ENCODE measurements around the gene TCOF1. TPM values are rescaled to one million over a fixed set of nuclear protein-coding genes. Genes with fewer than 3 reads are reported as not detected.
A peak's percentile ranks its signal among the peaks of the same experiment; 100 is the strongest.

TCOF1 gene
- total and polyA plus RNA-seq, 8 donors, result 8.7 to 19.9 (median 13.7) TPM

GRCh38 chr5:150372639-150373038 lies 15.1 kb downstream of the TCOF1 start:
- Histone ChIP-seq H3K9me3 (no peaks in the 10 kb centered on the region), H3K4me3 (no peak overlapping the region), H3K36me3 (peaks cover 0 to 92% (median 23%) of the 10 kb centered on the region in 3 donors), H3K27me3 (no peaks in the 10 kb centered on the region), H3K4me1 (no peaks in the 10 kb centered on the region), H3K27ac (no peak overlapping the region)
- no peak for ATAC-seq
- 89 to 91% methylated on average over 6 of the region's 6 CpGs for WGBS, 2 donors
- no peak for FAIRE-seq
- TF ChIP-seq CTCF (IDR thresholded peaks at IDR 0.05), result no peak
- DNase-seq, result no peak
- intact Hi-C loops (cut with DNase I), result no loop called here

GRCh38 chr5:150374651-150375050 lies 17.2 kb downstream of the TCOF1 start:
- ATAC-seq (no peak), FAIRE-seq (no peak), DNase-seq (no peak)
- no peak overlapping the region for H3K27ac ChIP-seq
- no peaks in the 10 kb centered on the region for H3K4me1 ChIP-seq
- H3K27me3 ChIP-seq, result no peaks in the 10 kb centered on the region
- H3K4me3 ChIP-seq, result no peak overlapping the region
- H3K36me3 ChIP-seq, result peaks cover 0 to 94% (median 26%) of the 10 kb centered on the region in 3 donors
- 93 to 97% methylated on average over 9 to 11 of the region's 11 CpGs for WGBS, 2 donors
- no peak for TF ChIP-seq CTCF (IDR thresholded peaks at IDR 0.05)
- no peaks in the 10 kb centered on the region for H3K9me3 ChIP-seq
- intact Hi-C loops (cut with DNase I), result no loop called here

- H3K36me3 ChIP-seq, result peaks cover 0 to 98% (median 27%) of the 10 kb centered on the region in 3 donors
- no peaks in the 10 kb centered on the region for H3K27me3 ChIP-seq
- no peak overlapping the region for H3K4me3 ChIP-seq
- H3K27ac ChIP-seq, result no peak overlapping the region
- intact Hi-C loops (cut with DNase I), result no loop called here
- no peaks in the 10 kb centered on the region for H3K9me3 ChIP-seq
- H3K4me1 ChIP-seq, result no peaks in the 10 kb centered on the region
- WGBS, 2 donors, result 75 to 89% methylated on average over 10 of the region's 10 CpGs
- FAIRE-seq (no peak), DNase-seq (no peak), ATAC-seq (peak in 1 of 4 donors; percentile 24)
- no peak for TF ChIP-seq CTCF (IDR thresholded peaks at IDR 0.05)
Measured at GRCh38 chr5:150376799-150377771, 19.6 kb downstream of the TCOF1 start.

GRCh38 chr5:150377964-150378694 lies 20.6 kb downstream of the TCOF1 start:
- Histone ChIP-seq H3K9me3 (no peaks in the 10 kb centered on the region), H3K27ac (no peak overlapping the region), H3K36me3 (peaks cover 0 to 97% (median 27%) of the 10 kb centered on the region in 3 donors), H3K4me3 (no peak overlapping the region), H3K27me3 (no peaks in the 10 kb centered on the region), H3K4me1 (no peaks in the 10 kb centered on the region)
- DNase-seq (no peak), FAIRE-seq (no peak), ATAC-seq (peak in 1 of 4 donors; percentile 59)
- no peak for TF ChIP-seq CTCF (IDR thresholded peaks at IDR 0.05)
- WGBS, 2 donors, result 82 to 86% methylated on average over 5 of the region's 5 CpGs
- intact Hi-C loops (cut with DNase I), result no loop called here

Measured in pancreas (tissue), 10 donors.